Stimulated activated naive CD8-positive, alpha-beta T cell treated with anti-CD3 and anti-CD28 coated beads, Interleukin-15, Interleukin-2, amounts not matched to agents 100 ng/mL and 50 ng/mL, for 24 hours (primary cell): ENCODE measurements around the gene SAG.

Source experiments
- H3K27ac Mint-ChIP-seq: one replicate; pipeline ENCODE4 v1.8.0; 2021; ENCODE audit warnings: mild to moderate bottlenecking, mixed read lengths
- H3K27me3 Mint-ChIP-seq: one replicate; pipeline ENCODE4 v1.8.0; 2021; ENCODE audit warnings: mixed read lengths
- H3K36me3 Mint-ChIP-seq: one replicate; pipeline ENCODE4 v1.8.0; 2021; ENCODE audit warnings: low read depth, mixed read lengths
- H3K4me1 Mint-ChIP-seq: one replicate; pipeline ENCODE4 v1.8.0; 2021; ENCODE audit warnings: low read depth, mixed read lengths
- H3K4me3 Mint-ChIP-seq: one replicate; pipeline ENCODE4 v1.8.0; 2021; ENCODE audit warnings: mild to moderate bottlenecking, mixed read lengths
- H3K9me3 Mint-ChIP-seq: one replicate; pipeline ENCODE4 v1.8.0; 2021; ENCODE audit warnings: mixed read lengths

Gene SAG

DNA sequence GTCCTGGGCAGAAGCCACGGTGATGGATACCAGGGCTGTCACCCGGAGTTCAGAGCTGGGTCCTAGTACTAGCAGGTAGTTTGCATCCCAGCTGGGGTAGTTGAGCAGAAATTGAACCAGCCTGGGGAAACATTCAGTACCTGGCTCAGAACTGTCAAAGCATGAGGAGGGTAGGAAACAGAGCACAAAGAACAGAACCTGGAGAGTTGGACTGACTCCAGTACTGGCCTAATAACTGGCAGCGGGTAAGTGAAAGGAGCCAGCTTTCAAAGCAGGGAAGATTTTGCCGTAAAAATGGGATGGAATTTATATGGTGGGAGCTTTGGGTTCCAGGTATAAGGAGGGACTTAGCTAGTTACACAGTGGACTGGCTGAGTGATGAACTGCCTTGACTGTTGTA is 32.4 kb upstream of the SAG start:
- no peaks in the 10 kb centered on the region for H3K9me3 Mint-ChIP-seq
- H3K4me1 Mint-ChIP-seq = peaks cover 27% of the 10 kb centered on the region
- no peak overlapping the region for H3K27ac Mint-ChIP-seq
- H3K36me3 Mint-ChIP-seq = peaks cover 92% of the 10 kb centered on the region
- H3K27me3 Mint-ChIP-seq = no peaks in the 10 kb centered on the region
- no peak overlapping the region for H3K4me3 Mint-ChIP-seq

GRCh38 chr2:233278921-233279320 is 28.7 kb upstream of the SAG start:
- Mint-ChIP-seq H3K4me1 (peaks cover 21% of the 10 kb centered on the region), H3K36me3 (peaks cover 87% of the 10 kb centered on the region), H3K4me3 (no peak overlapping the region), H3K27me3 (no peaks in the 10 kb centered on the region), H3K27ac (no peak overlapping the region), H3K9me3 (no peaks in the 10 kb centered on the region)

GRCh38 chr2:233280114-233280693 is 27.4 kb upstream of the SAG start:
- Mint-ChIP-seq H3K4me3 (no peak overlapping the region), H3K9me3 (no peaks in the 10 kb centered on the region), H3K36me3 (peaks cover 86% of the 10 kb centered on the region), H3K27ac (peak overlapping the region; percentile 7), H3K27me3 (no peaks in the 10 kb centered on the region), H3K4me1 (peaks cover 24% of the 10 kb centered on the region)

- Mint-ChIP-seq H3K27ac (peak overlapping the region; percentile 13), H3K36me3 (peaks cover 80% of the 10 kb centered on the region), H3K9me3 (no peaks in the 10 kb centered on the region), H3K4me1 (peaks cover 24% of the 10 kb centered on the region), H3K4me3 (no peak overlapping the region), H3K27me3 (no peaks in the 10 kb centered on the region)
Measured at GRCh38 chr2:233281553-233281952, 26.1 kb upstream of the SAG start.

- Mint-ChIP-seq H3K9me3 (no peaks in the 10 kb centered on the region), H3K36me3 (peaks cover 81% of the 10 kb centered on the region), H3K27me3 (no peaks in the 10 kb centered on the region), H3K4me1 (peaks cover 24% of the 10 kb centered on the region), H3K27ac (no peak overlapping the region), H3K4me3 (no peak overlapping the region)
Measured at GRCh38 chr2:233281992-233282603, 25.5 kb upstream of the SAG start.

DNA sequence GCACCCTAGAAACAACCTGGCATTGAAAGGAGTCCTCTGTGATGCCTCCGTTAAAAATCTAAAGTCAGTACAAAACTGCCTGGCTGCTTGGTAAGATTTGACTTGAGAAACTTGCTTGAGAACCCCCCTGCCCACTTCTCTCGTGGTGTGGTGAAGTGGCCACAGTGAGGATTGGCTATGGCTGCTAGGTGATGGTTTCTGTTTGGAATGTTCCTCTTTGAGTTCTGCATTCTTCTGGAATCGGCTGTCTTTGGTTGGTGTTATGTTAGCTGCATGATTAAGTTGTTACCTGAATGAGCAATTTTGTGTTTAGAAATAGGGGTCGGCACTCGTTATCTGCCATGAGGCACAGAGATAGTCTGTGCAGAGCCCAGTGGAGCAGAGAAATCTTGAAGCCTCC is 21.7 kb upstream of the SAG start:
- peaks cover 18% of the 10 kb centered on the region for H3K4me1 Mint-ChIP-seq
- no peaks in the 10 kb centered on the region for H3K27me3 Mint-ChIP-seq
- peak overlapping the region; percentile 54 for H3K27ac Mint-ChIP-seq
- peaks cover 79% of the 10 kb centered on the region for H3K36me3 Mint-ChIP-seq
- no peaks in the 10 kb centered on the region for H3K9me3 Mint-ChIP-seq
- no peak overlapping the region for H3K4me3 Mint-ChIP-seq

GRCh38 chr2:233287871-233288270 is 19.7 kb upstream of the SAG start:
- no peak overlapping the region for H3K4me3 Mint-ChIP-seq
- H3K27ac Mint-ChIP-seq = peak overlapping the region; percentile 74
- no peaks in the 10 kb centered on the region for H3K27me3 Mint-ChIP-seq
- peaks cover 3% of the 10 kb centered on the region for H3K4me1 Mint-ChIP-seq
- H3K9me3 Mint-ChIP-seq = no peaks in the 10 kb centered on the region
- H3K36me3 Mint-ChIP-seq = peaks cover 77% of the 10 kb centered on the region

- Mint-ChIP-seq H3K27ac (no peak overlapping the region), H3K4me3 (no peak overlapping the region), H3K27me3 (no peaks in the 10 kb centered on the region), H3K9me3 (no peaks in the 10 kb centered on the region), H3K36me3 (peaks cover 81% of the 10 kb centered on the region), H3K4me1 (peaks cover 3% of the 10 kb centered on the region)
Measured at GRCh38 chr2:233288663-233289062, 19.0 kb upstream of the SAG start.

DNA sequence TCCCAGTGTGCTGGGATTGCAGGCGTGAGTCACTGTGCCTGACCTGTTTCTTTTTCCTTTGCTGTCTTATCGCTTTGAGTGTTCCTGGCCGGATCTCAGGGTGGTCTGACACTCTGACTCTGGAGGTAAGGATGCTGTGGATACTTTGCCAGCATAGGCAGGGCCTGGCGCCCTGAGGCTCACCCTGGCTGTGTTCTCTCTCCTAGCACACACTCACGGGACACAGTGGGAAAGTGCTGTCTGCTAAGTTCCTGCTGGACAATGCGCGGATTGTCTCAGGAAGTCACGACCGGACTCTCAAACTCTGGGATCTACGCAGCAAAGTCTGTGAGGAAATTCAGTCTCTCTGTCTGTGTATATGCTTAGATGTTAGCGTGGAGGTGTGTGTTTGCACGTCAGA is 18.0 kb upstream of the SAG start:
- H3K36me3 Mint-ChIP-seq = peaks cover 85% of the 10 kb centered on the region
- H3K27ac Mint-ChIP-seq = no peak overlapping the region
- H3K9me3 Mint-ChIP-seq = no peaks in the 10 kb centered on the region
- peaks cover 3% of the 10 kb centered on the region for H3K4me1 Mint-ChIP-seq
- H3K4me3 Mint-ChIP-seq = no peak overlapping the region
- no peaks in the 10 kb centered on the region for H3K27me3 Mint-ChIP-seq

DNA sequence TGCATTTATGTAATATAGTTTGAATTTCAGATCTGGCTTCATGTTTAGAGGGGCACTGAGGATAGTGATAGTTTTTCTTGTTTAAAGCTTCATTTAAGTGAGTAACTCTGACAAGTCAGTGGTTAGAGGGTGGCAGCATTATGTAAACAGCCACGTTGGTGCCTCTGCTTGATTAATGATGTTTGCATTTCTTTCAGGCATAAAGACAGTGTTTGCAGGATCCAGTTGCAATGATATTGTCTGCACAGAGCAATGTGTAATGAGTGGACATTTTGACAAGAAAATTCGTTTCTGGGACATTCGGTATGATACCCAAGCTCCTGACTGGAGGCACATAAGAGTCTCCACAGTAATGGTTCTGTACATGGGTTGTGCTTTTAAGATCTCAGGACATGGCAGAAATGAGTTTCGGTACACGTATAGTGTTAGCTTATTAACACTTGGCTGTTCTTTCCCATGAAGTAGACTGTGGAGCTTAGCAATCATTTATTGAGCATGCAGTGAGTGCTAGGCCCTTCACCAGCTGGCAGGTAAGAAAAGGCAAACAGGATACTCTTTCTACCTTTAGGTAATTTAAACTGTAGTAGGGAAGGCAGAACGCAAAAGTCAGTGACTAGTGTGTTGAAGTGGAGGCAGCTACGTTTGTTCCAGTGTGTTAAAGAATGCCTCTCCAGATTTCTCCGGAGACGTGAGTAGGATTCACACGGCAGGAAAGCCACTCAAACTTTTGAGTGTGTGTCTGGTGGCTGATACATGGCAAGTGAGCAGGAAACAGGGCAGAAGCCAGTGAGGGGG is 17.4 kb upstream of the SAG start:
- peaks cover 85% of the 10 kb centered on the region for H3K36me3 Mint-ChIP-seq

GRCh38 chr2:233295891-233296290 is 11.7 kb upstream of the SAG start:
- Mint-ChIP-seq H3K27ac (no peak overlapping the region), H3K4me3 (no peak overlapping the region), H3K9me3 (no peaks in the 10 kb centered on the region), H3K4me1 (no peaks in the 10 kb centered on the region), H3K27me3 (no peaks in the 10 kb centered on the region), H3K36me3 (peaks cover 57% of the 10 kb centered on the region)

More for the DNA sequence above, 17.4 kb upstream of the SAG start:
- Mint-ChIP-seq H3K9me3 (no peaks in the 10 kb centered on the region), H3K27ac (no peak overlapping the region), H3K4me3 (no peak overlapping the region), H3K4me1 (no peaks in the 10 kb centered on the region), H3K27me3 (no peaks in the 10 kb centered on the region)

GRCh38 chr2:233297076-233297475 is 10.5 kb upstream of the SAG start:
- H3K27me3 Mint-ChIP-seq = no peaks in the 10 kb centered on the region
- H3K4me3 Mint-ChIP-seq = no peak overlapping the region
- no peaks in the 10 kb centered on the region for H3K9me3 Mint-ChIP-seq
- H3K4me1 Mint-ChIP-seq = no peaks in the 10 kb centered on the region
- H3K36me3 Mint-ChIP-seq = peaks cover 47% of the 10 kb centered on the region
- peak overlapping the region; percentile 18 for H3K27ac Mint-ChIP-seq

- Mint-ChIP-seq H3K27me3 (no peaks in the 10 kb centered on the region), H3K4me1 (no peaks in the 10 kb centered on the region), H3K27ac (no peak overlapping the region), H3K36me3 (peaks cover 13% of the 10 kb centered on the region), H3K9me3 (no peaks in the 10 kb centered on the region), H3K4me3 (no peak overlapping the region)
Measured at GRCh38 chr2:233300401-233300800, 7.2 kb upstream of the SAG start.

DNA sequence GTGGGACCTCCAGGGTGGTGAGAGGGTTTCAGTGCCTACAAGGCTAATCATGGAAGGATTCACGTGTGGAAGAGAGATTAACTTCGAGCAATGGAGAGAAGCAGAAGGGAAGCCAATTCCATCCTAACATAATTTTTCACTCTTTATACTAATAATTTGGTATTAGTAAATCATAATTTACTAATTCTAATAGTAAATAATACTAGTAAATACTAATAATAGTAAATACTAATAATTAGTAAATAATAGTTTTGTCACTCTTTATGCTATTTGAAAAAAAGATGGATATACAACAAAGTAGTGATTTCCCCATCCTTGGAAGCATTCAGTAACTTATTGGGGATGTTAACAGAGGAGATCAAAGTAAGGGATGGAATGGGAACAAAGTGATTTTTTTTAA is 6.4 kb upstream of the SAG start:
- Mint-ChIP-seq H3K27ac (no peak overlapping the region), H3K36me3 (peaks cover 8% of the 10 kb centered on the region), H3K27me3 (no peaks in the 10 kb centered on the region), H3K9me3 (no peaks in the 10 kb centered on the region), H3K4me1 (no peaks in the 10 kb centered on the region), H3K4me3 (no peak overlapping the region)

- H3K36me3 Mint-ChIP-seq = peaks cover 8% of the 10 kb centered on the region
- no peaks in the 10 kb centered on the region for H3K4me1 Mint-ChIP-seq
- H3K9me3 Mint-ChIP-seq = no peaks in the 10 kb centered on the region
- no peak overlapping the region for H3K27ac Mint-ChIP-seq
- H3K4me3 Mint-ChIP-seq = no peak overlapping the region
- H3K27me3 Mint-ChIP-seq = no peaks in the 10 kb centered on the region
Measured at GRCh38 chr2:233301811-233302210, 5.8 kb upstream of the SAG start.
